K562 (cell line): ENCODE measurements around the gene AHNAK. TPM values are rescaled to one million over a fixed set of nuclear protein-coding genes. Genes with fewer than 3 reads are reported as not detected.
A peak's percentile ranks its signal among the peaks of the same experiment; 100 is the strongest.

Source experiments
- CREB1 ChIP-seq, 2 experiments: sonication (generic) in 1 of 2; formaldehyde crosslinking in 1 of 2; IDR thresholded peaks; 2 replicates each; pipeline versions ENCODE4 v1.6.1 to v1.8.0; 2012 to 2022; ENCODE audit warnings: inconsistent platforms in 1 of 2, mild to moderate bottlenecking in 1 of 2, missing genetic modification reagents in 1 of 2, moderate library complexity in 1 of 2
- GATAD2B ChIP-seq: fragments of 450-650 bp; IDR thresholded peaks from 2 replicates; pipeline ENCODE4 v1.6.1; 2017; ENCODE audit warnings: mild to moderate bottlenecking, borderline replicate concordance
- HCFC1 ChIP-seq: IDR thresholded peaks from 2 replicates; pipeline ENCODE4 v1.6.1; 2012; ENCODE audit warnings: low read depth, low read length, improper control_type of control experiment
- HMGXB4 ChIP-seq: sonication (generic); formaldehyde crosslinking; IDR thresholded peaks from 2 replicates; pipeline ENCODE4 v1.8.1; 2023; ENCODE audit warnings: mild to moderate bottlenecking, missing genetic modification reagents
- KDM2B ChIP-seq: fragments of 250-450 bp; sonication (Bioruptor Pico); IDR thresholded peaks from 2 replicates; pipeline ENCODE4 v1.8.0; 2021; ENCODE audit warnings: mild to moderate bottlenecking, moderate library complexity
- KDM5B ChIP-seq: fragments of 200-600 bp; sonication (generic); IDR thresholded peaks from 2 replicates; pipeline ENCODE4 v1.6.1; 2012; ENCODE audit warnings: low read depth, mild to moderate bottlenecking, moderate library complexity, low read length, control low read depth, inconsistent platforms; ENCODE audit not compliant: insufficient replicate concordance
- L3MBTL2 ChIP-seq: fragments of 450-650 bp; IDR thresholded peaks from 2 replicates; pipeline ENCODE4 v1.6.1; 2016; ENCODE audit warnings: mild to moderate bottlenecking, moderate library complexity
- MAFG ChIP-seq: fragments of 450-650 bp; conservative IDR thresholded peaks from 2 replicates; pipeline ENCODE4 v1.6.1; 2016; ENCODE audit warnings: missing genetic modification characterization, missing compliant biosample characterization
- MNT ChIP-seq, 2 experiments: fragments of 450-650 bp; conservative IDR thresholded peaks; 2 replicates each; pipeline ENCODE4 v1.6.1; 2017; ENCODE audit warnings: mild to moderate bottlenecking in 2 of 2, moderate library complexity in 2 of 2
- MTA3 ChIP-seq: fragments of 450-650 bp; formaldehyde crosslinking; IDR thresholded peaks from 2 replicates; pipeline ENCODE4 v1.6.1; 2017; ENCODE audit warnings: mild to moderate bottlenecking, borderline replicate concordance
- RB1 ChIP-seq: fragments of 450-650 bp; IDR thresholded peaks from 2 replicates; pipeline ENCODE4 v1.6.1; 2017; ENCODE audit warnings: low read depth, mild to moderate bottlenecking
- SRF ChIP-seq, 2 experiments: fragments of 250-450, 450-650 bp in 1 of 2; sonication (Bioruptor Pico) in 1 of 2; sonication (generic) in 1 of 2; formaldehyde crosslinking; IDR thresholded peaks; 2 replicates each; pipeline versions ENCODE4 v1.5.0 to v1.5.1; 2020 to 2022; ENCODE audit warnings: mild to moderate bottlenecking in 1 of 2, missing genetic modification reagents in 1 of 2
- THAP7 ChIP-seq: fragments of 250-450 bp; sonication (Bioruptor Pico); IDR thresholded peaks from 2 replicates; pipeline ENCODE4 v1.5.0; 2021
- TOE1 ChIP-seq, 2 experiments: fragments of 450-650 bp in 1 of 2; sonication (generic) in 1 of 2; formaldehyde crosslinking in 1 of 2; IDR thresholded peaks; 2 replicates each; pipeline versions ENCODE4 v1.7.1 to v1.8.0; 2016 to 2022; ENCODE audit warnings: borderline replicate concordance in 2 of 2, mild to moderate bottlenecking in 2 of 2, antibody characterized with exemption in 1 of 2, inconsistent platforms in 1 of 2, low read depth in 1 of 2, missing genetic modification reagents in 1 of 2, moderate library complexity in 1 of 2
- YY1 ChIP-seq, 3 experiments: IDR thresholded peaks; 2 replicates each; pipeline ENCODE4 v1.6.1; 2011; ENCODE audit warnings: low read length in 2 of 3, mild to moderate bottlenecking in 2 of 3, moderate library complexity in 2 of 3, borderline replicate concordance in 1 of 3, control low read depth in 1 of 3, low read depth in 1 of 3; ENCODE audit not compliant: insufficient read depth in 3 of 3, insufficient replicate concordance in 2 of 3, control insufficient read depth in 1 of 3, insufficient read length in 1 of 3; ENCODE audit errors: extremely low read depth in 1 of 3
- polyA plus RNA-seq, 8 experiments: library from polyadenylated mRNA; depleted of rRNA in 4 of 8; stranded (reverse) in 5 of 8; unstranded in 3 of 8; fragments of >200 nt; fragmentation: Nextera tagmentation in 2 of 8; fragmentation: Illumina TruSeq in 1 of 8; extraction: Ambion mirVana in 2 of 8; extraction: Trizol in 1 of 8; gene quantifications; 2 replicates each; pipeline versions ENCODE4 v1.2.1 to v1.2.3, GENCODE V29; 2011 to 2014; ENCODE audit warnings: inconsistent platforms in 1 of 8, missing spikeins in 1 of 8
- total RNA-seq, 7 experiments: library from RNA; depleted of rRNA in 6 of 7; stranded (reverse); fragments of >200 nt in 6 of 7; fragmentation: Illumina TruSeq in 2 of 7; extraction: Trizol in 2 of 7; gene quantifications; 2 replicates each; pipeline versions ENCODE4 v1.2.1 to v1.2.3, GENCODE V29; 2011 to 2021; ENCODE audit warnings: low replicate concordance in 1 of 7
- TF ChIP-seq, protein P1 (sequence below): sonication (generic); formaldehyde crosslinking; IDR thresholded peaks from 2 replicates; pipeline ENCODE4 v1.8.0; 2022; ENCODE audit warnings: mild to moderate bottlenecking, missing genetic modification reagents
- TF ChIP-seq, protein P2 (sequence below): fragments of 450-650 bp; formaldehyde crosslinking; IDR thresholded peaks from 2 replicates; pipeline ENCODE4 v1.4.0; 2020; ENCODE audit warnings: mild to moderate bottlenecking, moderate library complexity

AHNAK gene
- total and polyA plus RNA-seq, 9 of the 15 experiments (the other 6 are each of a cell fraction or from before 2014, with no cell fraction given): 1.5 to 89.7 (median 45.0) TPM

DNA sequence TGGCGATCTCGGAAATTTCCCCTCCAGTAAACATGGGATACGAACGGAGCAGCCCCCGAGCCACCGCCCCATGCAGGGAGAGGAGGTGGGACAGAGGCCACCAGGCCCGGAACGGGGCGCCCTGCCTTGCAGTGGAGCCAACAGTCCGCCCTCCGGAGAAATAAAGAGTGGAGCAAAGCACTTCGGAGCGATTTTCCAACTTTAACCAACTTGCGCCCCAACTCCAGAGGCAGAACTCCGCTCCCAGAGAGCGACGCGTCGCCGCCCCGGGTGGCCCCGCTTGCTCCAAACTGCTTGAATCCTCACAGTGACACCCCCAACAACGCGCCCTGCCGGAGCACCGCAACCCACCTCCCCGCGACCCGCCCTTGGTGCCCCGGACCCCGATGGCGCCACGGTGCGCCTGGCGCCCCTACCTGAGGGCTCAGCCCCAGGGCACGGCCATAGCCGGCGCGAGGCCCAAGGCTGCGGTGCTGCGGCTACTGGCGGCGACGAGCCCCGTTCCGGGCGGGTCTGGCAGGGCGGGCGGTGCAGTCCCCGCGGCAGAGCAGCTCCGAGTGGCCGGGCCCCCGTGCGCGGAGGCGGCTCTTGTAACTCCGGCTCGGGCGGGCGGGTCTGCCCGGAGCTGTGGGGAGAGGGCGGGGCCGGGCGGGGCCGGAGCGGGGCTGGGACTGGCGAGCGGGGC, at the start of gene AHNAK (continued):
- 0 out of 4 replicates have a peak, but pooled peaks of 1 of the 2 experiments have one; percentile 26 for TF ChIP-seq MNT (conservative IDR thresholded peaks at IDR 0.05)
- TF ChIP-seq, protein P1, sequence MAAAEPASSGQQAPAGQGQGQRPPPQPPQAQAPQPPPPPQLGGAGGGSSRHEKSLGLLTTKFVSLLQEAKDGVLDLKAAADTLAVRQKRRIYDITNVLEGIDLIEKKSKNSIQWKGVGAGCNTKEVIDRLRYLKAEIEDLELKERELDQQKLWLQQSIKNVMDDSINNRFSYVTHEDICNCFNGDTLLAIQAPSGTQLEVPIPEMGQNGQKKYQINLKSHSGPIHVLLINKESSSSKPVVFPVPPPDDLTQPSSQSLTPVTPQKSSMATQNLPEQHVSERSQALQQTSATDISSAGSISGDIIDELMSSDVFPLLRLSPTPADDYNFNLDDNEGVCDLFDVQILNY (CRISPR knock-in tag): 0 out of 2 replicates have a peak, but pooled peaks have one; percentile 50
- TF ChIP-seq CREB1 (IDR thresholded peaks at IDR 0.05): no peak
- peak; percentile 36; the same call in 1 of the 2 replicates for TF ChIP-seq CREB1 (CRISPR knock-in tag; IDR thresholded peaks at IDR 0.05)
- peak in 1 of 3 experiments; percentile 56 for TF ChIP-seq YY1 (IDR thresholded peaks at IDR 0.05; ENCODE audit: borderline replicate concordance in 1 of 3, control insufficient read depth in 1 of 3, extremely low read depth in 1 of 3, insufficient read depth in 3 of 3, insufficient read length in 1 of 3, insufficient replicate concordance in 2 of 3, low read depth in 1 of 3, low read length in 2 of 3)
- no peak for TF ChIP-seq MAFG (tag)
- 0 out of 2 replicates have a peak, but pooled peaks have one; percentile 2 for TF ChIP-seq THAP7 (CRISPR knock-in tag)
- 0 out of 2 replicates have a peak, but pooled peaks have one; percentile 19 for TF ChIP-seq RB1
- TF ChIP-seq GATAD2B: peak; percentile 81; the same call in 1 of the 2 replicates
- TF ChIP-seq HMGXB4 (CRISPR knock-in tag): 0 out of 2 replicates have a peak, but pooled peaks have one; percentile 39
- TF ChIP-seq KDM5B: peak; percentile 61
- TF ChIP-seq MTA3: peak; percentile 23; the same call in 1 of the 2 replicates
- peak; percentile 94; the same call in 1 of the 2 replicates for TF ChIP-seq KDM2B (CRISPR knock-in tag)
- no peak for TF ChIP-seq TOE1 (IDR thresholded peaks at IDR 0.05; ENCODE audit: borderline replicate concordance)
- TF ChIP-seq TOE1 (CRISPR knock-in tag; IDR thresholded peaks at IDR 0.05; ENCODE audit: borderline replicate concordance, low read depth): 0 out of 2 replicates have a peak, but pooled peaks have one; percentile 63
- TF ChIP-seq HCFC1: 0 out of 2 replicates have a peak, but pooled peaks have one; percentile 13
- TF ChIP-seq, protein P2, sequence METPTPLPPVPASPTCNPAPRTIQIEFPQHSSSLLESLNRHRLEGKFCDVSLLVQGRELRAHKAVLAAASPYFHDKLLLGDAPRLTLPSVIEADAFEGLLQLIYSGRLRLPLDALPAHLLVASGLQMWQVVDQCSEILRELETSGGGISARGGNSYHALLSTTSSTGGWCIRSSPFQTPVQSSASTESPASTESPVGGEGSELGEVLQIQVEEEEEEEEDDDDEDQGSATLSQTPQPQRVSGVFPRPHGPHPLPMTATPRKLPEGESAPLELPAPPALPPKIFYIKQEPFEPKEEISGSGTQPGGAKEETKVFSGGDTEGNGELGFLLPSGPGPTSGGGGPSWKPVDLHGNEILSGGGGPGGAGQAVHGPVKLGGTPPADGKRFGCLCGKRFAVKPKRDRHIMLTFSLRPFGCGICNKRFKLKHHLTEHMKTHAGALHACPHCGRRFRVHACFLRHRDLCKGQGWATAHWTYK: peak; percentile 85; the same call in 1 of the 2 replicates
- TF ChIP-seq SRF (CRISPR knock-in tag; IDR thresholded peaks at IDR 0.05): 0 out of 4 replicates have a peak, but pooled peaks of 1 of the 2 experiments have one; percentile 15
- TF ChIP-seq L3MBTL2: 0 out of 2 replicates have a peak, but pooled peaks have one; percentile 44
